ENCODE measurements around the gene SPOCK1.

Gene SPOCK1

GRCh38 chr5:137158691-137159090 lies 340.4 kb downstream of the SPOCK1 start:
- no peak for DNase-seq (ENCODE audit: low spot score)
- TF ChIP-seq CTCF (IDR thresholded peaks at IDR 0.05; ENCODE audit: extremely low read depth, insufficient read depth, missing control alignments) = no peak
- in situ Hi-C loops (cut with MboI; ENCODE audit: low pct_unique_long_range_greater_than_20kb, low sequenced_read_pairs, unreplicated experiment) = no loop called here

- in situ Hi-C loops (cut with MboI; ENCODE audit: low pct_unique_long_range_greater_than_20kb, low sequenced_read_pairs, unreplicated experiment) = no loop called here
- no peak for TF ChIP-seq CTCF (IDR thresholded peaks at IDR 0.05; ENCODE audit: extremely low read depth, insufficient read depth, missing control alignments)
- no peak for DNase-seq (ENCODE audit: low spot score)
Measured at GRCh38 chr5:137156180-137156579, 342.9 kb downstream of the SPOCK1 start.

- no peak for DNase-seq (ENCODE audit: low spot score)
- in situ Hi-C loops (cut with MboI; ENCODE audit: low pct_unique_long_range_greater_than_20kb, low sequenced_read_pairs, unreplicated experiment) = no loop called here
- no peak for TF ChIP-seq CTCF (IDR thresholded peaks at IDR 0.05; ENCODE audit: extremely low read depth, insufficient read depth, missing control alignments)
Measured at GRCh38 chr5:137155261-137156000, 343.7 kb downstream of the SPOCK1 start.

GRCh38 chr5:137152616-137153015 lies 346.5 kb downstream of the SPOCK1 start:
- in situ Hi-C loops (cut with MboI; ENCODE audit: low pct_unique_long_range_greater_than_20kb, low sequenced_read_pairs, unreplicated experiment) = no loop called here
- TF ChIP-seq CTCF (IDR thresholded peaks at IDR 0.05; ENCODE audit: extremely low read depth, insufficient read depth, missing control alignments) = no peak
- DNase-seq (ENCODE audit: low spot score) = no peak

GRCh38 chr5:137148655-137149054 lies 350.5 kb downstream of the SPOCK1 start:
- no peak for TF ChIP-seq CTCF (IDR thresholded peaks at IDR 0.05; ENCODE audit: extremely low read depth, insufficient read depth, missing control alignments)
- no peak for DNase-seq (ENCODE audit: low spot score)
- in situ Hi-C loops (cut with MboI; ENCODE audit: low pct_unique_long_range_greater_than_20kb, low sequenced_read_pairs, unreplicated experiment) = no loop called here

GRCh38 chr5:137148159-137148558 lies 351.0 kb downstream of the SPOCK1 start:
- DNase-seq (ENCODE audit: low spot score) = no peak
- no peak for TF ChIP-seq CTCF (IDR thresholded peaks at IDR 0.05; ENCODE audit: extremely low read depth, insufficient read depth, missing control alignments)
- in situ Hi-C loops (cut with MboI; ENCODE audit: low pct_unique_long_range_greater_than_20kb, low sequenced_read_pairs, unreplicated experiment) = no loop called here
